HCT116 (cell line): ENCODE results near the gene PHLDA1. TPM values are rescaled to one million over a fixed set of nuclear protein-coding genes. Genes with fewer than 3 reads are reported as not detected.

Experiments
- ATAC-seq: fragments of 200-7000 bp; cut with Tn5 transposase; 2 replicates; pipeline ENCODE4 v1.9.1; 2020; ENCODE audit warnings: mild to moderate bottlenecking, moderate library complexity
- BruUV-seq: library from RNA; stranded (reverse); fragments of 400-500 nt; replicated peaks from 2 replicates; lab custom pipeline; 2021; lab: Mats Ljungman, UMichigan
- CTCF ChIA-PET: fragments of 300-600 bp; sonication (Branson Sonifier 250); formaldehyde crosslinking; loops from one replicate; lab custom pipeline; 2021; ENCODE audit warnings: antibody characterized with exemption; lab: Charles Lee
- POLR2A ChIA-PET: fragments of 300-600, 350-600 bp; sonication (Branson Sonifier 250); formaldehyde crosslinking; loops from one replicate; lab custom pipeline; 2021; ENCODE audit warnings: antibody characterized with exemption; lab: Charles Lee
- RAD21 ChIA-PET, 2 experiments: fragments of 300-600 bp; sonication (Branson Sonifier 250); formaldehyde crosslinking; loops; one replicate each; lab custom pipeline; 2023; ENCODE audit warnings: low total read pairs in 2 of 2; ENCODE audit not compliant: uncharacterized antibody in 2 of 2, unreplicated experiment in 2 of 2, low non-redundant PET in 1 of 2; lab: Charles Lee
- DNase-seq: peaks from one replicate; pipeline ENCODE4 v3.0.0-alpha.2; 2010; ENCODE audit warnings: low read depth, low spot score
- H2AFZ ChIP-seq: fragments of 200-600 bp; shearing (Covaris generic), sonication (generic); 2 replicates; pipeline ENCODE4 v1.6.1; 2017; ENCODE audit warnings: low read depth, mixed run types, mixed read lengths, antibody characterized with exemption, low read length; ENCODE audit not compliant: poor library complexity, severe bottlenecking
- H3K27ac ChIP-seq: 2 replicates; pipeline ENCODE4 v1.5.1; 2012; ENCODE audit warnings: low read depth, low read length
- H3K27me3 ChIP-seq: fragments of 200-600 bp; sonication (generic); 2 replicates; pipeline ENCODE4 v1.6.1; 2016; ENCODE audit warnings: mixed run types, low read length, mixed read lengths; ENCODE audit not compliant: insufficient read depth
- H3K36me3 ChIP-seq, 2 experiments: fragments of 200-500 bp in 1 of 2; fragments of 200-600 bp in 1 of 2; sonication (Bioruptor generic) in 1 of 2; sonication (generic) in 1 of 2; 2 replicates each; pipeline versions ENCODE4 v1.5.1 to v1.6.1; 2014 to 2016; ENCODE audit warnings: low read length in 2 of 2, inconsistent platforms in 1 of 2, mixed read lengths in 1 of 2, mixed run types in 1 of 2; ENCODE audit not compliant: insufficient read depth in 2 of 2, control insufficient read depth in 1 of 2
- H3K4me1 ChIP-seq, 2 experiments: fragments of 200-600 bp in 1 of 2; sonication (generic) in 1 of 2; 2 replicates each; pipeline versions ENCODE4 v1.5.1 to v1.6.1; 2012 to 2017; ENCODE audit warnings: low read length in 2 of 2, inconsistent platforms in 1 of 2, mild to moderate bottlenecking in 1 of 2, mixed read lengths in 1 of 2, mixed run types in 1 of 2, moderate library complexity in 1 of 2; ENCODE audit not compliant: insufficient read depth in 2 of 2, control insufficient read depth in 1 of 2
- H3K4me2 ChIP-seq: fragments of 200-600 bp; sonication (generic); 2 replicates; pipeline ENCODE4 v1.6.1; 2017; ENCODE audit warnings: mixed run types, low read length, mixed read lengths
- H3K4me3 ChIP-seq, 2 experiments: fragments of 200-600 bp in 1 of 2; sonication (generic) in 1 of 2; replicated peaks in 1 of 2; 2 replicates each; pipeline ENCODE4 v1.5.1; 2011 to 2016; ENCODE audit warnings: low read length in 2 of 2, control low read depth in 1 of 2, low read depth in 1 of 2, mild to moderate bottlenecking in 1 of 2, mixed read lengths in 1 of 2, mixed run types in 1 of 2
- H3K79me2 ChIP-seq: fragments of 200-600 bp; sonication (generic); 2 replicates; pipeline ENCODE4 v1.6.1; 2017; ENCODE audit warnings: mild to moderate bottlenecking, mixed run types, low read length, moderate library complexity, mixed read lengths; ENCODE audit not compliant: insufficient read depth
- H3K9ac ChIP-seq: fragments of 200-600 bp; sonication (generic); 2 replicates; pipeline ENCODE4 v1.6.1; 2016; ENCODE audit warnings: low read length, mixed read lengths
- H3K9me2 ChIP-seq: fragments of 200-600 bp; sonication (generic), shearing (Covaris generic); 2 replicates; pipeline ENCODE4 v1.6.1; 2017; ENCODE audit warnings: mixed run types, mild to moderate bottlenecking, moderate library complexity; ENCODE audit not compliant: insufficient read depth
- H3K9me3 ChIP-seq, 2 experiments: fragments of 200-500 bp in 1 of 2; fragments of 200-600 bp in 1 of 2; sonication (Bioruptor generic) in 1 of 2; sonication (generic) in 1 of 2; 2 replicates each; pipeline ENCODE4 v1.6.1; 2014 to 2017; ENCODE audit warnings: low read length in 2 of 2, mixed read lengths in 2 of 2, inconsistent platforms in 1 of 2, low read depth in 1 of 2, mild to moderate bottlenecking in 1 of 2, mixed run types in 1 of 2, moderate library complexity in 1 of 2; ENCODE audit not compliant: control insufficient read depth in 1 of 2, insufficient read depth in 1 of 2
- H4K20me1 ChIP-seq: fragments of 200-600 bp; sonication (generic), shearing (Covaris generic); 2 replicates; pipeline ENCODE4 v1.6.1; 2017; ENCODE audit warnings: mixed run types, mild to moderate bottlenecking, moderate library complexity; ENCODE audit not compliant: insufficient read depth
- CBX3 ChIP-seq: IDR thresholded peaks from 2 replicates; pipeline ENCODE4 v1.6.1; 2012; ENCODE audit warnings: low read depth
- CEBPB ChIP-seq: IDR thresholded peaks from 2 replicates; pipeline ENCODE4 v1.6.1; 2012; ENCODE audit warnings: low read depth
- ELF1 ChIP-seq: IDR thresholded peaks from 2 replicates; pipeline ENCODE4 v1.6.1; 2012; ENCODE audit warnings: low read depth, borderline replicate concordance
- EZH2phosphoT487 ChIP-seq: fragments of 200-600 bp; IDR thresholded peaks from 2 replicates; pipeline ENCODE4 v1.6.1; 2018; ENCODE audit warnings: antibody characterized with exemption, borderline replicate concordance
- FOSL1 ChIP-seq: IDR thresholded peaks from 2 replicates; pipeline ENCODE4 v1.6.1; 2012; ENCODE audit warnings: low read depth
- JUND ChIP-seq: IDR thresholded peaks from 2 replicates; pipeline ENCODE4 v1.6.1; 2012
- POLR2AphosphoS5 ChIP-seq: IDR thresholded peaks from 2 replicates; pipeline ENCODE4 v1.6.1; 2011; ENCODE audit warnings: mild to moderate bottlenecking, low read depth, low read length, moderate library complexity
- TCF7L2 ChIP-seq: IDR thresholded peaks from 2 replicates; pipeline ENCODE4 v1.7.0; 2011; ENCODE audit warnings: borderline replicate concordance, inconsistent platforms; ENCODE audit not compliant: insufficient read depth, insufficient read length; ENCODE audit errors: extremely low read depth
- intact Hi-C: fragments of 100-400 bp; cut with micrococcal nuclease; formaldehyde crosslinking; loops from 2 replicates; pipeline ENCODE4 v1.10.0; 2022
- total RNA-seq: library from RNA; stranded (reverse); gene quantifications from one replicate; pipeline ENCODE4 v1.2.1, GENCODE V29; 2021; ENCODE audit not compliant: unreplicated experiment
- TF ChIP-seq, protein P1 (sequence below), 3 experiments: fragments of 200-600 bp in 1 of 3; sonication (generic) in 1 of 3; IDR thresholded peaks in 2 of 3; conservative IDR thresholded peaks in 1 of 3; 2 replicates each; pipeline ENCODE4 v1.5.1; 2012 to 2017; ENCODE audit warnings: low read depth in 2 of 3, low read length in 2 of 3, antibody characterized with exemption in 1 of 3, borderline replicate concordance in 1 of 3, control low read depth in 1 of 3, mild to moderate bottlenecking in 1 of 3, mixed read lengths in 1 of 3, mixed run types in 1 of 3, moderate library complexity in 1 of 3; ENCODE audit not compliant: insufficient read depth in 1 of 3
- TF ChIP-seq, protein P2 (sequence below): IDR thresholded peaks from 2 replicates; pipeline ENCODE4 v1.6.1; 2011; ENCODE audit warnings: mild to moderate bottlenecking, low read length, moderate library complexity; ENCODE audit not compliant: insufficient replicate concordance; ENCODE audit errors: extremely low read depth
- TF ChIP-seq, protein P3 (sequence below): IDR thresholded peaks from 2 replicates; pipeline ENCODE4 v1.6.1; 2012; ENCODE audit warnings: low read depth

PHLDA1 gene
- total RNA-seq, 1 experiment from 2014 or later, result 231 TPM

DNA sequence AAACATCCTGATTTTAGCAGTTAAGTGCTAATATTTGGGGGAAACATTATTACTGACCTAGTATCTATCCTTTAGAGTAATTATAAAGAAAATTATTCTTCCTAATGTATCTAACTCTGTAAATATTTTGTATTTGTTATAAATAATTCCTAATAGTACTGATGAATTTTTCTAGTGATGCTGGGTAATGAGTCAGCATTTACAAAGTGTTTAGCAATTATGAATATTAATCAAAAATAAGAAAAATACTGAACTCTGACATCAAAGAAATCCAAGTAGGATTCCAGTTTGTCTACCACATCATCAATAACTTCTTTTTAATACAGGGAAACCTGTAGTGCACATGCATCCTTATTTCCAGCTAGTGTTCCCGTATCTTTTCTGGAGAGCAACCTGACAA is 43.9 kb upstream of the PHLDA1 start:
- H3K36me3 ChIP-seq, result peaks cover 3 to 31% of the 10 kb centered on the region in 2 experiments; a peak in 3 of 4 replicates
- POLR2A ChIA-PET, result no interaction called here

More for the DNA sequence above, 43.9 kb upstream of the PHLDA1 start:
- BruUV-seq, result no TSS peak
- intact Hi-C loops, result no loop called here
- Histone ChIP-seq H3K27ac (no peak overlapping the region), H3K79me2 (peaks cover 100% of the 10 kb centered on the region), H3K9me3 (no peaks in the 10 kb centered on the region), H3K4me2 (no peak overlapping the region), H3K9ac (no peak overlapping the region), H3K9me2 (no peaks in the 10 kb centered on the region), H4K20me1 (peaks cover 38% of the 10 kb centered on the region; the same call in 1 of the 2 replicates), H3K4me3 (no peak overlapping the region), H3K27me3 (no peaks in the 10 kb centered on the region), H3K4me1 (no peaks in the 10 kb centered on the region), H2AFZ (no peak overlapping the region)
- TF ChIP-seq TCF7L2 (no peak), JUND (no peak), FOSL1 (no peak), ELF1 (no peak), CBX3 (no peak), CEBPB (no peak), POLR2AphosphoS5 (no peak), EZH2phosphoT487 (no peak)
- TF ChIP-seq, protein P1, sequence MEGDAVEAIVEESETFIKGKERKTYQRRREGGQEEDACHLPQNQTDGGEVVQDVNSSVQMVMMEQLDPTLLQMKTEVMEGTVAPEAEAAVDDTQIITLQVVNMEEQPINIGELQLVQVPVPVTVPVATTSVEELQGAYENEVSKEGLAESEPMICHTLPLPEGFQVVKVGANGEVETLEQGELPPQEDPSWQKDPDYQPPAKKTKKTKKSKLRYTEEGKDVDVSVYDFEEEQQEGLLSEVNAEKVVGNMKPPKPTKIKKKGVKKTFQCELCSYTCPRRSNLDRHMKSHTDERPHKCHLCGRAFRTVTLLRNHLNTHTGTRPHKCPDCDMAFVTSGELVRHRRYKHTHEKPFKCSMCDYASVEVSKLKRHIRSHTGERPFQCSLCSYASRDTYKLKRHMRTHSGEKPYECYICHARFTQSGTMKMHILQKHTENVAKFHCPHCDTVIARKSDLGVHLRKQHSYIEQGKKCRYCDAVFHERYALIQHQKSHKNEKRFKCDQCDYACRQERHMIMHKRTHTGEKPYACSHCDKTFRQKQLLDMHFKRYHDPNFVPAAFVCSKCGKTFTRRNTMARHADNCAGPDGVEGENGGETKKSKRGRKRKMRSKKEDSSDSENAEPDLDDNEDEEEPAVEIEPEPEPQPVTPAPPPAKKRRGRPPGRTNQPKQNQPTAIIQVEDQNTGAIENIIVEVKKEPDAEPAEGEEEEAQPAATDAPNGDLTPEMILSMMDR (IDR thresholded peaks at IDR 0.05 in 2 of 3, conservative IDR thresholded peaks at IDR 0.05 in 1 of 3; ENCODE audit: borderline replicate concordance in 1 of 3, insufficient read depth in 1 of 3, low read depth in 2 of 3, low read length in 2 of 3), result no peak
- TF ChIP-seq, protein P2, sequence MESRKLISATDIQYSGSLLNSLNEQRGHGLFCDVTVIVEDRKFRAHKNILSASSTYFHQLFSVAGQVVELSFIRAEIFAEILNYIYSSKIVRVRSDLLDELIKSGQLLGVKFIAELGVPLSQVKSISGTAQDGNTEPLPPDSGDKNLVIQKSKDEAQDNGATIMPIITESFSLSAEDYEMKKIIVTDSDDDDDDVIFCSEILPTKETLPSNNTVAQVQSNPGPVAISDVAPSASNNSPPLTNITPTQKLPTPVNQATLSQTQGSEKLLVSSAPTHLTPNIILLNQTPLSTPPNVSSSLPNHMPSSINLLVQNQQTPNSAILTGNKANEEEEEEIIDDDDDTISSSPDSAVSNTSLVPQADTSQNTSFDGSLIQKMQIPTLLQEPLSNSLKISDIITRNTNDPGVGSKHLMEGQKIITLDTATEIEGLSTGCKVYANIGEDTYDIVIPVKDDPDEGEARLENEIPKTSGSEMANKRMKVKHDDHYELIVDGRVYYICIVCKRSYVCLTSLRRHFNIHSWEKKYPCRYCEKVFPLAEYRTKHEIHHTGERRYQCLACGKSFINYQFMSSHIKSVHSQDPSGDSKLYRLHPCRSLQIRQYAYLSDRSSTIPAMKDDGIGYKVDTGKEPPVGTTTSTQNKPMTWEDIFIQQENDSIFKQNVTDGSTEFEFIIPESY, result no peak
- TF ChIP-seq, protein P3, sequence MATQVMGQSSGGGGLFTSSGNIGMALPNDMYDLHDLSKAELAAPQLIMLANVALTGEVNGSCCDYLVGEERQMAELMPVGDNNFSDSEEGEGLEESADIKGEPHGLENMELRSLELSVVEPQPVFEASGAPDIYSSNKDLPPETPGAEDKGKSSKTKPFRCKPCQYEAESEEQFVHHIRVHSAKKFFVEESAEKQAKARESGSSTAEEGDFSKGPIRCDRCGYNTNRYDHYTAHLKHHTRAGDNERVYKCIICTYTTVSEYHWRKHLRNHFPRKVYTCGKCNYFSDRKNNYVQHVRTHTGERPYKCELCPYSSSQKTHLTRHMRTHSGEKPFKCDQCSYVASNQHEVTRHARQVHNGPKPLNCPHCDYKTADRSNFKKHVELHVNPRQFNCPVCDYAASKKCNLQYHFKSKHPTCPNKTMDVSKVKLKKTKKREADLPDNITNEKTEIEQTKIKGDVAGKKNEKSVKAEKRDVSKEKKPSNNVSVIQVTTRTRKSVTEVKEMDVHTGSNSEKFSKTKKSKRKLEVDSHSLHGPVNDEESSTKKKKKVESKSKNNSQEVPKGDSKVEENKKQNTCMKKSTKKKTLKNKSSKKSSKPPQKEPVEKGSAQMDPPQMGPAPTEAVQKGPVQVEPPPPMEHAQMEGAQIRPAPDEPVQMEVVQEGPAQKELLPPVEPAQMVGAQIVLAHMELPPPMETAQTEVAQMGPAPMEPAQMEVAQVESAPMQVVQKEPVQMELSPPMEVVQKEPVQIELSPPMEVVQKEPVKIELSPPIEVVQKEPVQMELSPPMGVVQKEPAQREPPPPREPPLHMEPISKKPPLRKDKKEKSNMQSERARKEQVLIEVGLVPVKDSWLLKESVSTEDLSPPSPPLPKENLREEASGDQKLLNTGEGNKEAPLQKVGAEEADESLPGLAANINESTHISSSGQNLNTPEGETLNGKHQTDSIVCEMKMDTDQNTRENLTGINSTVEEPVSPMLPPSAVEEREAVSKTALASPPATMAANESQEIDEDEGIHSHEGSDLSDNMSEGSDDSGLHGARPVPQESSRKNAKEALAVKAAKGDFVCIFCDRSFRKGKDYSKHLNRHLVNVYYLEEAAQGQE, result no peak
- ChIA-PET CTCF (no interaction called here), RAD21 (no interaction called here)
- no peak for ATAC-seq
- no peak for DNase-seq
